HepG2 (cell line): ENCODE measurements around the gene ADCY1. TPM values are rescaled to one million over a fixed set of nuclear protein-coding genes. Genes with fewer than 3 reads are reported as not detected.

Experiments used
- ELF1 ChIP-seq: sonication (generic); formaldehyde crosslinking; IDR thresholded peaks from 2 replicates; pipeline ENCODE4 v1.4.0; 2020; ENCODE audit warnings: missing genetic modification reagents
- FOXJ3 ChIP-seq: sonication (generic); formaldehyde crosslinking; IDR thresholded peaks from 2 replicates; pipeline ENCODE4 v1.4.0; 2020; ENCODE audit warnings: missing genetic modification reagents, mild to moderate bottlenecking, borderline replicate concordance
- HOXA3 ChIP-seq: sonication (generic); formaldehyde crosslinking; IDR thresholded peaks from 2 replicates; pipeline ENCODE4 v1.5.0; 2020; ENCODE audit warnings: missing genetic modification reagents
- MXI1 ChIP-seq: IDR thresholded peaks from 3 replicates; pipeline ENCODE4 v1.6.1; 2012; ENCODE audit warnings: low read depth, low read length, inconsistent platforms, borderline replicate concordance
- NR2F6 ChIP-seq, 2 experiments: IDR thresholded peaks; 2 replicates each; pipeline ENCODE4 v1.6.1; 2016; ENCODE audit warnings: antibody characterized with exemption in 1 of 2, mild to moderate bottlenecking in 1 of 2
- RFXANK ChIP-seq: IDR thresholded peaks from 2 replicates; pipeline ENCODE4 v1.6.1; 2016
- ZFP36L2 ChIP-seq: sonication (generic); formaldehyde crosslinking; IDR thresholded peaks from 2 replicates; pipeline ENCODE4 v1.4.0; 2020; ENCODE audit warnings: missing genetic modification reagents
- ZFP41 ChIP-seq: sonication (generic); formaldehyde crosslinking; IDR thresholded peaks from 2 replicates; pipeline ENCODE4 v1.4.0; 2020; ENCODE audit warnings: mild to moderate bottlenecking, missing genetic modification reagents, borderline replicate concordance
- ZFX ChIP-seq: sonication (generic); formaldehyde crosslinking; IDR thresholded peaks from 2 replicates; pipeline ENCODE4 v1.4.0; 2020; ENCODE audit warnings: mild to moderate bottlenecking, low read depth, missing genetic modification reagents, moderate library complexity
- ZIK1 ChIP-seq: sonication (generic); formaldehyde crosslinking; IDR thresholded peaks from 2 replicates; pipeline ENCODE4 v1.5.0; 2020; ENCODE audit warnings: mild to moderate bottlenecking, low read depth, missing genetic modification reagents, borderline replicate concordance
- ZNF331 ChIP-seq: sonication (generic); formaldehyde crosslinking; IDR thresholded peaks from 2 replicates; pipeline ENCODE4 v1.4.0; 2020; ENCODE audit warnings: missing genetic modification reagents
- ZNF605 ChIP-seq: sonication (generic); formaldehyde crosslinking; IDR thresholded peaks from 2 replicates; pipeline ENCODE4 v1.8.0; 2022; ENCODE audit warnings: mild to moderate bottlenecking, missing genetic modification reagents
- ZNF670 ChIP-seq: sonication (generic); formaldehyde crosslinking; IDR thresholded peaks from 2 replicates; pipeline ENCODE4 v1.8.0; 2022; ENCODE audit warnings: mild to moderate bottlenecking, missing genetic modification reagents, borderline replicate concordance
- ZNF672 ChIP-seq: sonication (generic); formaldehyde crosslinking; IDR thresholded peaks from 2 replicates; pipeline ENCODE4 v1.8.1; 2022; ENCODE audit warnings: missing genetic modification reagents
- ZSCAN12 ChIP-seq: sonication (generic); formaldehyde crosslinking; IDR thresholded peaks from 2 replicates; pipeline ENCODE4 v1.9.0; 2021; ENCODE audit warnings: mild to moderate bottlenecking, missing genetic modification reagents
- polyA plus RNA-seq, 8 experiments: library from polyadenylated mRNA; depleted of rRNA in 3 of 8; stranded (reverse) in 7 of 8; unstranded in 1 of 8; fragments of >200 nt; fragmentation: Illumina TruSeq in 4 of 8; extraction: Trizol in 4 of 8; gene quantifications; 2 replicates each; pipeline versions ENCODE4 v1.2.1 to v1.2.3, GENCODE V29; 2011 to 2016; ENCODE audit warnings: low read depth in 4 of 8, missing spikeins in 1 of 8, mixed read lengths in 1 of 8; ENCODE audit not compliant: insufficient read depth in 1 of 8
- total RNA-seq, 5 experiments: library from RNA; depleted of rRNA; stranded (reverse); fragments of >200 nt; fragmentation: Illumina TruSeq; extraction: Trizol; gene quantifications; 2 replicates each; pipeline ENCODE4 v1.2.3, GENCODE V29; 2016; ENCODE audit warnings: low read depth in 1 of 5
- TF ChIP-seq, protein P1 (sequence below): IDR thresholded peaks from 2 replicates; pipeline ENCODE4 v1.6.1; 2016; ENCODE audit warnings: missing compliant biosample characterization, missing genetic modification reagents, borderline replicate concordance
- TF ChIP-seq, protein P2 (sequence below): sonication (generic); formaldehyde crosslinking; IDR thresholded peaks from 2 replicates; pipeline ENCODE4 v1.5.0; 2020; ENCODE audit warnings: missing genetic modification reagents, mild to moderate bottlenecking, borderline replicate concordance
- TF ChIP-seq, protein P3 (sequence below), 2 experiments: fragments of 450-650 bp in 1 of 2; sonication (generic) in 1 of 2; formaldehyde crosslinking in 1 of 2; IDR thresholded peaks; 2 replicates each; pipeline versions ENCODE4 v1.6.1 to v1.8.0; 2016 to 2022; ENCODE audit warnings: antibody characterized with exemption in 1 of 2, mild to moderate bottlenecking in 1 of 2, missing genetic modification reagents in 1 of 2
- TF ChIP-seq, protein P4 (sequence below): sonication (generic); formaldehyde crosslinking; IDR thresholded peaks from 2 replicates; pipeline ENCODE4 v1.4.0; 2020; ENCODE audit warnings: mild to moderate bottlenecking, missing genetic modification reagents

ADCY1 gene
- total and polyA plus RNA-seq, 2 of the 13 experiments (the other 11 are each of a cell fraction or from before 2014, with no cell fraction given): 0.80 to 1.2 TPM

DNA sequence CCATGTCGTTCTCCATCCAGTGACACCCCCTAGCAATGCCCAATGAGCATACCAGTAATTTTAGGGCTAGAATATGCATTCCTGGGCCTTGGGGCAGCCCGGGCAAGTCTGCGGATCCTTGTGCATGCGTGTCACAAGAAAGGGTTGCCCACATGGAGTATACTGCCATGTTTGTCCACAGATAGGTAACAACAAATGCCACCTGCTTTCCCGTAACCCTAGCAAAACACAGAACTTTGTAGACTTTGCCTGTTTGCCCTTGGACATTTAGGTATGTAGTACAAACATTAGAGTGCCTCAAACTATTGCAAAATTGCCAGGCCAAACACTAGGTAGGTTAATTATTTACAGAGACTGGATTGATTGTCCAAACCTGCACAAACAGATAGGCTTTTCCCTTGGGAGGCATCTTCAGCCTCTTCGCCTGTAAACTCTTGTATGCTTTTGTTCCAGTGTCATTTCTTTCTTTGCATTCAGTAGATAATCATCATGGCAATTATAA lies 117.0 kb downstream of the ADCY1 start (continued):
- no peak for TF ChIP-seq ZFP36L2 (CRISPR knock-in tag)
- 0 out of 2 replicates have a peak, but pooled peaks have one; percentile 78 for TF ChIP-seq ZNF670 (CRISPR knock-in tag)
- TF ChIP-seq ZNF672 (CRISPR knock-in tag): 0 out of 2 replicates have a peak, but pooled peaks have one; percentile 52
- no peak for TF ChIP-seq ZIK1
- peak; percentile 95; the same call in 2 of the 3 replicates for TF ChIP-seq MXI1
- TF ChIP-seq FOXJ3 (CRISPR knock-in tag): peak; percentile 100
- TF ChIP-seq ZSCAN12 (CRISPR knock-in tag): no peak
- peak; percentile 79; the same call in 1 of the 2 replicates for TF ChIP-seq ZNF605 (CRISPR knock-in tag)
- TF ChIP-seq, protein P1, sequence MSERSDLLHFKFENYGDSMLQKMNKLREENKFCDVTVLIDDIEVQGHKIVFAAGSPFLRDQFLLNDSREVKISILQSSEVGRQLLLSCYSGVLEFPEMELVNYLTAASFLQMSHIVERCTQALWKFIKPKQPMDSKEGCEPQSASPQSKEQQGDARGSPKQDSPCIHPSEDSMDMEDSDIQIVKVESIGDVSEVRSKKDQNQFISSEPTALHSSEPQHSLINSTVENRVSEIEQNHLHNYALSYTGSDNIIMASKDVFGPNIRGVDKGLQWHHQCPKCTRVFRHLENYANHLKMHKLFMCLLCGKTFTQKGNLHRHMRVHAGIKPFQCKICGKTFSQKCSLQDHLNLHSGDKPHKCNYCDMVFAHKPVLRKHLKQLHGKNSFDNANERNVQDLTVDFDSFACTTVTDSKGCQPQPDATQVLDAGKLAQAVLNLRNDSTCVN (CRISPR knock-in tag): 0 out of 2 replicates have a peak, but pooled peaks have one; percentile 37
- peak; percentile 59 for TF ChIP-seq ZFX (CRISPR knock-in tag)
- TF ChIP-seq, protein P2, sequence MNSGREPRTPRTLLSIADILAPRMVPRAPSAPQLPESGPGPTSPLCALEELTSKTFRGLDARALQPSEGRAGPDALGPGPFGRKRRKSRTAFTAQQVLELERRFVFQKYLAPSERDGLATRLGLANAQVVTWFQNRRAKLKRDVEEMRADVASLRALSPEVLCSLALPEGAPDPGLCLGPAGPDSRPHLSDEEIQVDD (CRISPR knock-in tag): no peak
- TF ChIP-seq NR2F6 (IDR thresholded peaks at IDR 0.05): peak; percentile 79
- TF ChIP-seq NR2F6 (CRISPR knock-in tag; IDR thresholded peaks at IDR 0.05): peak; percentile 89
- TF ChIP-seq, protein P3, sequence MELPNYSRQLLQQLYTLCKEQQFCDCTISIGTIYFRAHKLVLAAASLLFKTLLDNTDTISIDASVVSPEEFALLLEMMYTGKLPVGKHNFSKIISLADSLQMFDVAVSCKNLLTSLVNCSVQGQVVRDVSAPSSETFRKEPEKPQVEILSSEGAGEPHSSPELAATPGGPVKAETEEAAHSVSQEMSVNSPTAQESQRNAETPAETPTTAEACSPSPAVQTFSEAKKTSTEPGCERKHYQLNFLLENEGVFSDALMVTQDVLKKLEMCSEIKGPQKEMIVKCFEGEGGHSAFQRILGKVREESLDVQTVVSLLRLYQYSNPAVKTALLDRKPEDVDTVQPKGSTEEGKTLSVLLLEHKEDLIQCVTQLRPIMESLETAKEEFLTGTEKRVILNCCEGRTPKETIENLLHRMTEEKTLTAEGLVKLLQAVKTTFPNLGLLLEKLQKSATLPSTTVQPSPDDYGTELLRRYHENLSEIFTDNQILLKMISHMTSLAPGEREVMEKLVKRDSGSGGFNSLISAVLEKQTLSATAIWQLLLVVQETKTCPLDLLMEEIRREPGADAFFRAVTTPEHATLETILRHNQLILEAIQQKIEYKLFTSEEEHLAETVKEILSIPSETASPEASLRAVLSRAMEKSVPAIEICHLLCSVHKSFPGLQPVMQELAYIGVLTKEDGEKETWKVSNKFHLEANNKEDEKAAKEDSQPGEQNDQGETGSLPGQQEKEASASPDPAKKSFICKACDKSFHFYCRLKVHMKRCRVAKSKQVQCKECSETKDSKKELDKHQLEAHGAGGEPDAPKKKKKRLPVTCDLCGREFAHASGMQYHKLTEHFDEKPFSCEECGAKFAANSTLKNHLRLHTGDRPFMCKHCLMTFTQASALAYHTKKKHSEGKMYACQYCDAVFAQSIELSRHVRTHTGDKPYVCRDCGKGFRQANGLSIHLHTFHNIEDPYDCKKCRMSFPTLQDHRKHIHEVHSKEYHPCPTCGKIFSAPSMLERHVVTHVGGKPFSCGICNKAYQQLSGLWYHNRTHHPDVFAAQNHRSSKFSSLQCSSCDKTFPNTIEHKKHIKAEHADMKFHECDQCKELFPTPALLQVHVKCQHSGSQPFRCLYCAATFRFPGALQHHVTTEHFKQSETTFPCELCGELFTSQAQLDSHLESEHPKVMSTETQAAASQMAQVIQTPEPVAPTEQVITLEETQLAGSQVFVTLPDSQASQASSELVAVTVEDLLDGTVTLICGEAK (IDR thresholded peaks at IDR 0.05): no peak
- TF ChIP-seq, protein P3 (CRISPR knock-in tag; IDR thresholded peaks at IDR 0.05): no peak; the same call in 1 of the 2 replicates
- peak; percentile 36; the same call in 1 of the 2 replicates for TF ChIP-seq ZFP41
- peak; percentile 61; the same call in 1 of the 2 replicates for TF ChIP-seq HOXA3
- peak; percentile 85; the same call in 1 of the 2 replicates for TF ChIP-seq RFXANK
- no peak for TF ChIP-seq ELF1 (CRISPR knock-in tag)
- TF ChIP-seq, protein P4, sequence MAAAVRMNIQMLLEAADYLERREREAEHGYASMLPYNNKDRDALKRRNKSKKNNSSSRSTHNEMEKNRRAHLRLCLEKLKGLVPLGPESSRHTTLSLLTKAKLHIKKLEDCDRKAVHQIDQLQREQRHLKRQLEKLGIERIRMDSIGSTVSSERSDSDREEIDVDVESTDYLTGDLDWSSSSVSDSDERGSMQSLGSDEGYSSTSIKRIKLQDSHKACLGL (CRISPR knock-in tag): no peak
- TF ChIP-seq ZNF331 (CRISPR knock-in tag): peak; percentile 96
